ENCODE measurements around the gene FADS6.

Gene FADS6

DNA sequence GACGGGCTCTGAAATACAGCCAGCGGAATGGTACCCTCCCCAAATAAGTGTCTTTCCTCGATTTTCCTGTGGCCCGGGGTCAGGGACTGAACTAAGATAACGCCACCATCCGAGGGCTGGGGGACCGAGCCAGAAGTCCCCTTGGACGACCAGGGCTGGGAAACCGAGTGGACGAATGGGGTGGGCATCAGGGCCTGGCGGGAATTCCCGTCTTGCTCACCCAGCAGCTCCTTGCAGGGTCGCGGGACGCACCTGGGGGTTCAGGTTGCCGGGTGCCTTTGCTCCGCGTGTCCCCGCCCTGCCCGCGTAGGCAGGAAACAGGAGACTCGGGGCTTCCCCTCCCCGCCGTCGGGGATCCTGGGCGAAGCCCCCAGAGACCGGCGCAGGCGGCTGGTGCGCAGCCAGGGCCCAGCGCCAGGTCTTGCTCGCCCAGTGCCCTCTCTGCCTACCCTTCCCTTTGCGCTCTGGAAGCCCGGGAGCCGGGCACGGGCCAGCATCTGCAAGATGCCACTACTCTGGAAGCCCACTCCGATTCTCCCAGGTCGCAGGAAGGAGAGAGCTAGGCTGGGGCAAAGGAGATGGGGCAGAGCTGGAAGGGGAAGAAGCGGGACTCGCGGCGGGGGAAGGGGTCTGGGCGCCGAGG lies 33.1 kb downstream of the FADS6 start:
- peaks cover 10% of the 10 kb centered on the region for H3K36me3 ChIP-seq (replicated peaks; ENCODE audit: low read depth, low read length)
- H3K4me2 ChIP-seq (ENCODE audit: low read length) = peak overlapping the region; percentile 76
- H3K4me3 ChIP-seq (ENCODE audit: low read length) = peak overlapping the region; percentile 64
- H2AFZ ChIP-seq (ENCODE audit: low read depth, low read length) = no peak overlapping the region; the same call in 1 of the 2 replicates
- H3K27ac ChIP-seq (ENCODE audit: low read length) = no peak overlapping the region
- H3K4me1 ChIP-seq (ENCODE audit: low read length) = peaks cover 18% of the 10 kb centered on the region
- no peak overlapping the region for H3K9ac ChIP-seq (ENCODE audit: low read length)
- H3K27me3 ChIP-seq (ENCODE audit: low read depth, low read length) = peaks cover 8% of the 10 kb centered on the region; the same call in 1 of the 2 replicates
- no peaks in the 10 kb centered on the region for H3K79me2 ChIP-seq (ENCODE audit: low read length)
- TF ChIP-seq EZH2phosphoT487 (IDR thresholded peaks at IDR 0.05; ENCODE audit: low read depth) (no peak), CTCF (IDR thresholded peaks at IDR 0.05; ENCODE audit: low read depth, low read length) (no peak)
- no peaks in the 10 kb centered on the region for H3K9me3 ChIP-seq (ENCODE audit: insufficient read depth, low read length)
- H4K20me1 ChIP-seq (ENCODE audit: insufficient read depth, low read length) = no peaks in the 10 kb centered on the region

DNA sequence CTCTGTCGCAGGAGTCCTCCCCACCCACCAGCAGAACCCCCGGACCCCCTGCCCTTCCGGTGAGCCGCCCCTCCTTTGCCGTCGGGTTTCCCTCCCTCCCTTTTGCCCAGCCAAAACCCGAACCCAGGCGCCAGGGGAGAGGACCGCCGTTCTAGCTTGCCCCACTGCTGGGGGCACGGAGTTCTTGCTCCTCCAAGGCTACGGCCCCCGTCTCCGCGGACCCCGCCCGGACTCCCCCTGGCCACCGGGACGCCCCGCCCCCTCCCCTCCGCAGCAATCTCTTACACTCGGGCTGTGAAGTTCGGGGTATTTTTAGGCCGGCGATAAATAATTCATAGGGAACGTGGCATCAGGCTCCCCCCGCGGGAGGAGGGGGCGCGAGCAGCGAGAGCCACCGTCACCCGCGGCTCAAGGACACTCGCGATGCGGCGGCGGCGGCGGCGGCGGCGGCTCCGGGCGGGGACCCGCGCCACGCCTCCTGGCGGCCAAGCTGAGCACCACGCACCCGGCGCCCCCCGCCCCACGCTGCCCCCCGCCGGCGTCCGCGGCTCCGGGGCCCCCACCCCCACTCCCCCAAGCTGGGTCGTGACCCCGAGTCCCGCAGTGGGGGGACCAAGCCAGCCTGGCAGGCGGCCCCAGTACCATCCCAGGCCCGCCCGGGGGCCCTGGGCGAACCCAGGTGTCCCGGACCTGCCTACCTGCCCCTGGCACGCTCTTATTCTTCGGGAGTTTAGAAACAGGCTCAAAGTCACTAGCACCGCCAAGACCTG lies 33.8 kb downstream of the FADS6 start, which contains the start of gene GRIN2C:
TSS of gene GRIN2C (minus strand) at position 427 of the 770 bp plus-strand sequence. CDS start 4,793 bp downstream, outside the sequence.
- peak within 1 kb of the TSS; percentile 64 for H3K4me3 ChIP-seq (ENCODE audit: low read length)
- peaks cover 10% of the 10 kb centered on the region for H3K36me3 ChIP-seq (replicated peaks; ENCODE audit: low read depth, low read length)
- H2AFZ ChIP-seq (ENCODE audit: low read depth, low read length) = no peak within 1 kb of the TSS; the same call in 1 of the 2 replicates
- H3K9ac ChIP-seq (ENCODE audit: low read length) = no peak within 1 kb of the TSS
- TF ChIP-seq CTCF (IDR thresholded peaks at IDR 0.05; ENCODE audit: low read depth, low read length) (peak; percentile 16; the same call in 1 of the 2 replicates), EZH2phosphoT487 (IDR thresholded peaks at IDR 0.05; ENCODE audit: low read depth) (no peak)
- H3K4me1 ChIP-seq (ENCODE audit: low read length) = peaks cover 12% of the 10 kb centered on the region
- no peaks in the 10 kb centered on the region for H4K20me1 ChIP-seq (ENCODE audit: insufficient read depth, low read length)
- H3K4me2 ChIP-seq (ENCODE audit: low read length) = peak within 1 kb of the TSS; percentile 76
- H3K9me3 ChIP-seq (ENCODE audit: insufficient read depth, low read length) = no peaks in the 10 kb centered on the region
- no peak within 1 kb of the TSS for H3K27ac ChIP-seq (ENCODE audit: low read length)
- no peaks in the 10 kb centered on the region for H3K79me2 ChIP-seq (ENCODE audit: low read length)
- peaks cover 8% of the 10 kb centered on the region; the same call in 1 of the 2 replicates for H3K27me3 ChIP-seq (ENCODE audit: low read depth, low read length)

DNA sequence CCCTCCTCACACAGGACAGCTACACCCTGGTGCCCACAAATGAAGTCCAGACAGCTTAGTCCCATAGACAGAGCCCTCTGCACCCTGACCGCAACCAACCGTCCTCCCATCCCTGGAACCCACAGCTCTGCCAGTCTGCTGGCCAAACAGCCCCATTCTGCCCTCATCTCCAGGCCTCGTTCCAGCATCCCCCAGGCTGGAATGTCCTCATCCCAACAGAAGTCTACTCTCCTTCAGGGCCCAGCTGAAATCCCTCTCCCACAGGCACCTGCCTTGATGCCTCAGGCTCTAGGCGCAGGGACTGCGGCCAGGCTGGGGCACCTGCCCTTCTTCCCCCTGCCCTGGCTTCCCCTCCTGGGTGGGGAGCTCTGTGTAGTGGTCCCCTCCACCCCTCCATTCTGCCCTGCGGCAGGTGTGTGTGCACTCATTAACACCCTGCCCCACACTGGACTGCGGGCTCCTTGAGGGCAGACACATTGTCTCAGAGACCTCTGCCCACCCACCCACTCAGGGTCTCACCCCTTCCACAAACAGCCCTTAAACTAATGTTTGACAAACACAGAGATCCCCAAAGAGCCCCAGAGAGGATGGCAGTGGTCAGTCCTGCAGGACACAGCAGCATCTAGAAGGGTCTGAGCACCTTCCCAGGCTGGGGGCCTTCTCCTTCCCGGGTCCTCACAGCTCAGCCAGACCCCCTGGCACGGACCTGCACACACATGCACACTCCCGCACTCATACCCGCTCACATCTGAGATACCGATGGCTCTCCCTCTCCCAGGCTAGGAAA lies 34.6 kb downstream of the FADS6 start:
- H3K9me3 ChIP-seq (ENCODE audit: insufficient read depth, low read length) = no peaks in the 10 kb centered on the region
- TF ChIP-seq EZH2phosphoT487 (IDR thresholded peaks at IDR 0.05; ENCODE audit: low read depth) (no peak), CTCF (IDR thresholded peaks at IDR 0.05; ENCODE audit: low read depth, low read length) (no peak)
- H3K9ac ChIP-seq (ENCODE audit: low read length) = no peak overlapping the region
- no peak overlapping the region for H2AFZ ChIP-seq (ENCODE audit: low read depth, low read length)
- peaks cover 8% of the 10 kb centered on the region; the same call in 1 of the 2 replicates for H3K27me3 ChIP-seq (ENCODE audit: low read depth, low read length)
- H3K4me2 ChIP-seq (ENCODE audit: low read length) = no peak overlapping the region
- no peaks in the 10 kb centered on the region for H4K20me1 ChIP-seq (ENCODE audit: insufficient read depth, low read length)
- peaks cover 8% of the 10 kb centered on the region for H3K36me3 ChIP-seq (replicated peaks; ENCODE audit: low read depth, low read length)
- no peak overlapping the region for H3K27ac ChIP-seq (ENCODE audit: low read length)
- H3K4me1 ChIP-seq (ENCODE audit: low read length) = peaks cover 10% of the 10 kb centered on the region
- H3K79me2 ChIP-seq (ENCODE audit: low read length) = no peaks in the 10 kb centered on the region
- H3K4me3 ChIP-seq (ENCODE audit: low read length) = no peak overlapping the region
